Stomach (tissue), 9 donors: ENCODE measurements around the gene RGSL1. TPM values are rescaled to one million over a fixed set of nuclear protein-coding genes. Genes with fewer than 3 reads are reported as not detected.

ENCODE experiments used
- DNase-seq, 2 donors: peaks; one replicate each; pipeline versions ENCODE4 v3.0.0 to v3.0.0-alpha.2; 2013 to 2019
- H3K27ac ChIP-seq, 5 donors: fragments of 200-600 bp in 4 of 5; sonication (generic) in 4 of 5; one replicate each; pipeline ENCODE4 v1.5.1; 2013 to 2019; ENCODE audit warnings: mild to moderate bottlenecking in 1 of 5, moderate library complexity in 1 of 5
- H3K27me3 ChIP-seq, 3 donors: fragments of 200-600 bp; sonication (generic); one replicate each; pipeline ENCODE4 v1.5.1; 2017 to 2019; ENCODE audit warnings: mixed run types in 1 of 3
- H3K36me3 ChIP-seq, 4 donors: fragments of 200-600 bp; sonication (generic); 1 replicate in 3 of 4; 2 replicates in 1 of 4; pipeline ENCODE4 v1.5.1; 2016 to 2019
- H3K4me1 ChIP-seq, 4 donors: fragments of 200-600 bp; sonication (generic); one replicate each; pipeline ENCODE4 v1.5.1; 2016 to 2019
- H3K4me3 ChIP-seq, 4 donors: fragments of 200-600 bp; sonication (generic) in 3 of 4; one replicate each; pipeline ENCODE4 v1.5.1; 2016 to 2019; ENCODE audit warnings: mild to moderate bottlenecking in 1 of 4
- H3K9me3 ChIP-seq, 4 donors: fragments of 200-600 bp; sonication (generic); one replicate each; pipeline ENCODE4 v1.5.1; 2016 to 2019
- EP300 ChIP-seq: sonication (generic); formaldehyde crosslinking; IDR thresholded peaks from one replicate; pipeline ENCODE4 v1.6.1; 2017; ENCODE audit warnings: antibody characterized with exemption
- POLR2A ChIP-seq, 4 donors: fragments of 450-650 bp; IDR thresholded peaks; one replicate each; pipeline ENCODE4 v1.6.1; 2016; ENCODE audit warnings: antibody characterized with exemption in 4 of 4, control low read depth in 2 of 4, mild to moderate bottlenecking in 1 of 4, moderate library complexity in 1 of 4
- POLR2AphosphoS5 ChIP-seq, 3 donors: sonication (generic); formaldehyde crosslinking; IDR thresholded peaks; one replicate each; pipeline ENCODE4 v1.6.1; 2016; ENCODE audit warnings: antibody characterized with exemption in 3 of 3
- WGBS, 5 donors: extraction: QIAGEN DNeasy Blood & Tissue Kit in 3 of 5; methylation state at CpG; one replicate each; pipeline versions ENCODE4 v1.1.5 to v1.1.7; 2013 to 2018; 5-methylcytosine and 5-hydroxymethylcytosine counted together
- intact Hi-C: fragments of 100-400 bp; cut with DNase I; formaldehyde crosslinking; loops from one replicate; pipeline ENCODE4 v1.15.1; 2023; ENCODE audit warnings: low total_unique reads
- polyA plus RNA-seq, 3 donors: library from polyadenylated mRNA; stranded (reverse); fragments of 200-250 nt; gene quantifications; one replicate each; pipeline ENCODE4 v1.2.3, GENCODE V29; 2013
- total RNA-seq, 5 donors: library from RNA; depleted of rRNA; stranded (reverse); fragments of >200 nt; gene quantifications; one replicate each; pipeline versions ENCODE4 v1.1.0 to v1.2.3, GENCODE V29; 2014 to 2016
- TF ChIP-seq, protein P1 (sequence below), 7 experiments: fragments of 450-650 bp in 4 of 7; fragments of 200-600 bp in 3 of 7; sonication (generic) in 3 of 7; IDR thresholded peaks; one replicate each; pipeline ENCODE4 v1.5.1; 2016 to 2019; ENCODE audit warnings: antibody characterized with exemption in 7 of 7, control low read depth in 2 of 7, mild to moderate bottlenecking in 1 of 7
- donor health status: healthy with polysubstance abuse.
- donor health status: Bipolar disorder and iron deficiency.
- donor health status: healthy.

RGSL1 gene
- total and polyA plus RNA-seq, 8 donors = not detected

DNA sequence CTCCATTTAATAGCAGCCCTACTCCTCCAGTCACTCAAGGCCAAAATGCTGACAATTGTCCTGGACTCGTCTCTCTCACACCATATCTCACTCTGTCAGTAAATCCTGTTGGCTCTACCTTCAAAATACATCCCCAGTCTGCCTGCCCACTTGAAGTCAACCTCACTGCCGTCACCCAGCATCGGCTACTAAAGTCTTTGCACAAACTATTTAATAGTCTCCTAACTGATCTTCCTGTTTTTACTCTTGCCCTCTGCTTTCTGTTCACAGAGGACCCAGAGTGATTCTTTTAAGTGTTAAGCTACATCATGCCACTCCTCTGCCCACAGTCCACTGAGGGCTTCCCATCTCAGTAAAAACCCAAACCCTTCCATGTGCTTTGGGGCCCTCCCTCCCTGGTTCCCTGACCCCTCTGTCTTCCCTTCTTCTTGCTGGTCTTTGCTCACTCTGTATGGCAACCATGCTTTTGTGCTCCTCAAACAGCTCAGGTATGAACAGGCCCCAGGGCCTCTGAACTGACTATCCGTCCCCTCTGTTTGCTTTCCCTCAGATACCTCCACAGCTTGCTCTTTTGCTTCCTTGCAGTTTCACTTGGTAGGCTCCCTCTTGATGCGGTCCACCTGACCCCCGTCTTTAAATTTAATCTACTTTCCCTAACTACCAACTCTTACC, 120.1 kb downstream of the RGSL1 start:
- intact Hi-C loops = no loop called here
- Histone ChIP-seq H3K36me3 (peaks cover 5 to 26% (median 22%) of the 10 kb centered on the region in 4 donors), H3K4me3 (no peak overlapping the region), H3K4me1 (no peaks in the 10 kb centered on the region), H3K9me3 (no peaks in the 10 kb centered on the region), H3K27ac (no peak overlapping the region), H3K27me3 (no peaks in the 10 kb centered on the region)
- WGBS, 5 donors = 85 to 93% (median 89%) methylated on average over 6 of the region's 6 CpGs
- DNase-seq = no peak
- TF ChIP-seq, protein P1, sequence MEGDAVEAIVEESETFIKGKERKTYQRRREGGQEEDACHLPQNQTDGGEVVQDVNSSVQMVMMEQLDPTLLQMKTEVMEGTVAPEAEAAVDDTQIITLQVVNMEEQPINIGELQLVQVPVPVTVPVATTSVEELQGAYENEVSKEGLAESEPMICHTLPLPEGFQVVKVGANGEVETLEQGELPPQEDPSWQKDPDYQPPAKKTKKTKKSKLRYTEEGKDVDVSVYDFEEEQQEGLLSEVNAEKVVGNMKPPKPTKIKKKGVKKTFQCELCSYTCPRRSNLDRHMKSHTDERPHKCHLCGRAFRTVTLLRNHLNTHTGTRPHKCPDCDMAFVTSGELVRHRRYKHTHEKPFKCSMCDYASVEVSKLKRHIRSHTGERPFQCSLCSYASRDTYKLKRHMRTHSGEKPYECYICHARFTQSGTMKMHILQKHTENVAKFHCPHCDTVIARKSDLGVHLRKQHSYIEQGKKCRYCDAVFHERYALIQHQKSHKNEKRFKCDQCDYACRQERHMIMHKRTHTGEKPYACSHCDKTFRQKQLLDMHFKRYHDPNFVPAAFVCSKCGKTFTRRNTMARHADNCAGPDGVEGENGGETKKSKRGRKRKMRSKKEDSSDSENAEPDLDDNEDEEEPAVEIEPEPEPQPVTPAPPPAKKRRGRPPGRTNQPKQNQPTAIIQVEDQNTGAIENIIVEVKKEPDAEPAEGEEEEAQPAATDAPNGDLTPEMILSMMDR (IDR thresholded peaks at IDR 0.05) = no peak
- TF ChIP-seq POLR2A (IDR thresholded peaks at IDR 0.05) = no peak
- TF ChIP-seq POLR2AphosphoS5 (IDR thresholded peaks at IDR 0.05) = no peak
- TF ChIP-seq EP300 = no peak

DNA sequence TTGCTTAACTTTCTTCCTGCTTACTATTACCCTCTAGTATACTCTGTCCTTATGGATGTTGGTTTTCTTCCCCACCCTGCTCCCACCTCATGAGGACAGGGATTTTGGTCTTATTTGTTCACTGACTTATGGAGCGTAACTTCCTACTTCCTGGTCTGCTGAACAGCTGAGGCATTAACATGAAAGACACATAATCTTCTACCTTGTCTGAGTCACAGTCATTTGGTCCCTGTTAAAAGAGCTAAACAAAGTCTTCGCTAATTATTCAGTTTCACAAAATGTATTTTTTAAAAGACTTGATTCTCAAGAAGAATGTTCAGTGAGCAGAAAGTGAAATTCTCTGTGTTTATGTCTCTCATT, 120.6 kb downstream of the RGSL1 start:
- whole genome bisulfite sequencing, 5 donors = 62 to 94% (median 91%) methylated on average over 2 of the region's 2 CpGs
- intact Hi-C loops = no loop called here
- H3K36me3 ChIP-seq = peaks cover 10 to 31% (median 27%) of the 10 kb centered on the region in 4 donors
- no peak for DNase-seq
- H3K27ac ChIP-seq = no peak overlapping the region
- H3K4me3 ChIP-seq = no peak overlapping the region
- H3K9me3 ChIP-seq = no peaks in the 10 kb centered on the region
- H3K27me3 ChIP-seq = no peaks in the 10 kb centered on the region
- no peak for TF ChIP-seq POLR2A (IDR thresholded peaks at IDR 0.05)
- TF ChIP-seq EP300 = no peak
- TF ChIP-seq POLR2AphosphoS5 (IDR thresholded peaks at IDR 0.05) = peak in 1 of 3 donors; percentile 9
- TF ChIP-seq, protein P1 (IDR thresholded peaks at IDR 0.05) = no peak
- H3K4me1 ChIP-seq = no peaks in the 10 kb centered on the region

DNA sequence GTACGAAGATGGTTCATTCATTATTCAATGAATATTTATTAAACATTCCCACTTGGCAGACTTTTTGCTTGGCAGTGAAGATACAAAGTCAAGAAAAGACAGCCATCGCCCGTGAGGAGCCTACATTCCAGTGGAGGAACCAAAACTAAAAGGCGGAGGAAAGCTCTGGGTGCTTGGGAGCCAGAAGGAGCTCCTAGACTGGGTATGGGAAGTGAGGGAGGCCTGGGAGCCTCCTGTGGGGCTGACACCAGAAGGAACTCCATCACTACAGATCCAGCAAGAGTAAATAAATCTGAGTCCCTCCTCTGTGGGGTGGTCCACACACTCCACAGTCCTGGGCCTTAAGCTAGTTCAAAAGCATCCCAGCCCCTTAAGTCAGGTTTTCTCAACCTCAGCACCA, 124.2 kb downstream of the RGSL1 start:
- Histone ChIP-seq H3K27me3 (no peaks in the 10 kb centered on the region), H3K27ac (no peak overlapping the region), H3K4me1 (no peaks in the 10 kb centered on the region), H3K36me3 (peaks cover 13 to 58% (median 55%) of the 10 kb centered on the region in 4 donors), H3K4me3 (no peak overlapping the region), H3K9me3 (no peaks in the 10 kb centered on the region)
- no peak for TF ChIP-seq POLR2A (IDR thresholded peaks at IDR 0.05)
- no peak for TF ChIP-seq POLR2AphosphoS5 (IDR thresholded peaks at IDR 0.05)
- TF ChIP-seq, protein P1 (IDR thresholded peaks at IDR 0.05) = no peak
- TF ChIP-seq EP300 = no peak
- WGBS, 5 donors = 82 to 95% (median 90%) methylated on average over 4 of the region's 4 CpGs
- intact Hi-C loops = no loop called here
- no peak for DNase-seq

DNA sequence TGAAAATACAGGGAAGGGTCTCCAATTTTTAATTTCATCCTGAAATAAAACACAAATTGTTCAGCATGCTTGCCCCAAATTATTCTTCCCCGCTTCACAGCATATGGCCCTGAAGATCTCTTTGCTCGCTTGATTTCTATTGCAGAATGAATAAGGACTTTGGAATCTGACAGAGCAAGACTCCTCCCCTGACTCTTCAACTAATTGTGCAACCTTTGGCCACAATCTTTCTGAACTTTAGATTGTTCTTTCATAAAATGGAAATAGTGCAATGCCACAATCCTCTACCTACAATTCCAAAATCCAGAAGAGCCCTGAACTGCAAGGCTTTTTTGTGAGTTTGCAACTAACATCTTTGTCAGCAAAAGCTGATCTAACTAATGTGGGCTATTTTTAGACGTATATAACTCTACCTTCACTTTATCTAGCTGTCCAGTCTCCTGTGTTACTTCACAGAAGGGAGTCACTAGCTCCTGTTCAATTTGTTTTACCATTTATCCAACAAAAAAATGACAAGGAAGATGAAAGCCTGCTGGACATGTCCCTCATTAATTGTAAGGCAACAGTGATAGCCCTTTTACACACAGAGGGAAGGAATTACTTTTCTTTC, 125.7 kb downstream of the RGSL1 start:
- H3K4me1 ChIP-seq = no peaks in the 10 kb centered on the region
- no peaks in the 10 kb centered on the region for H3K9me3 ChIP-seq
- H3K36me3 ChIP-seq = peaks cover 22 to 73% (median 70%) of the 10 kb centered on the region in 4 donors
- H3K27ac ChIP-seq = no peak overlapping the region
- no peaks in the 10 kb centered on the region for H3K27me3 ChIP-seq
- TF ChIP-seq, protein P1 (IDR thresholded peaks at IDR 0.05) = no peak
- TF ChIP-seq POLR2AphosphoS5 (IDR thresholded peaks at IDR 0.05) = no peak
- no peak for TF ChIP-seq EP300
- no peak for TF ChIP-seq POLR2A (IDR thresholded peaks at IDR 0.05)
- WGBS, 5 donors = 77 to 88% (median 81%) methylated on average over 3 of the region's 3 CpGs
- H3K4me3 ChIP-seq = no peak overlapping the region
- no peak for DNase-seq
- intact Hi-C loops = no loop called here
